Fibroblast of peridontal ligament (primary cell): ENCODE results near the gene PARP6.
A peak's percentile ranks its signal among the peaks of the same experiment; 100 is the strongest.

Experiments used
- DNase-seq: peaks from one replicate; pipeline ENCODE4 v3.0.0-alpha.2; 2010; ENCODE audit errors: extremely low read depth

PARP6 gene

DNA sequence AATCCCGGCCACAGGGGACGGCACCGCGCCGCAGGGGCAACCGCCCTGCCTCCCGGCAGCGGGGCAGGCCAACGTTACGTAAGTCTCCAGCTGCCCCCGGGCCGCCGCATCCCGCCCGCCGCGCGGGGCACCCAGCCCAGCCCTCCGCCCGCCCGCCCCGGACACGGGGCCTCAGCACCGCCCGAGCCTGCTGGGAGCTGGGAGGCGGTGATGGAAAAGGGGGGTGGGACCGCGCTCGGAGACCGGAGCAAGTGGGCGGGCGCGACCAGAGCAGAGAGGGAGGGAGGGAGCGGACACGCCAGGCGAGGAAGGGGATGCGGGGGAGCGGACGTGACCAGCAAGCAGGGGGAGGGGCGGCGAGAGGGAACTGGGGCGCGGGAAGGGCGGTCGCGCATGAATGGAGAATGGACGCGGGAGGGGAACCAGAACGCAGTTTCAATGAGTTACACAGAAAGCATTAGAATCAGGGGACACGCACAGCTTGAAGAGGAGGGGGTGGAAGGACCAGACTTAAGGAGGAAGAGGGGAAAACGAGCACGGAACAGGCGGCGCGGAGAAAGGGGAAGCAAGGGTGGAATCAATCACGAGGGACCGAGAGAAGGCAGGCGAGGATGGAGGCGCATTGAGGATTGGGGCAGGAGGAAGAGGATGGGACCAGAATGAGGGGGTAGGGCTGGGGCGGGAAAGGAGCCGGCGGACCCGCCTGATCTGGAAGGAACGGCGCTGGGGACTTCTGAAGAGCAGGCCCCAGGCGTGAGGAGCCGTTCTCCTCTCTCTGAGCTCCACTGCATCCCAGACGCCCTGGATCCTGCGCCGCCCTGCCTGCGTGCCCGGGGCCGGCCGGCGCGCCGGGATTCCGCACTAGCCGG, 41.9 kb downstream of the PARP6 start:
- DNase-seq: peak; percentile 82

DNA sequence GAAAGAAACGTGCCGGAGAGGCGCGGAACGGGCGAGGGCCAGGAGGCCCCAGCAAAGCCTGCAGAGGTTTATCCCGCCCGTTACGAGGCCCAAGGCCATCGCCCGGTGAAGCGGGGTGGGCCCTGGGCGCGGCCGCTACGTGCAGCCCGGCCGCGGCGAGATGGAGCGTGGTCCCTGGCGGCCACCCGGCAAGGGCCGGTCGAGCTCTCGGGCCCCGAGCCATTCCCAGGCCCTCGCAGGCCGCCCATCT, 42.5 kb downstream of the PARP6 start:
- no peak for DNase-seq

DNA sequence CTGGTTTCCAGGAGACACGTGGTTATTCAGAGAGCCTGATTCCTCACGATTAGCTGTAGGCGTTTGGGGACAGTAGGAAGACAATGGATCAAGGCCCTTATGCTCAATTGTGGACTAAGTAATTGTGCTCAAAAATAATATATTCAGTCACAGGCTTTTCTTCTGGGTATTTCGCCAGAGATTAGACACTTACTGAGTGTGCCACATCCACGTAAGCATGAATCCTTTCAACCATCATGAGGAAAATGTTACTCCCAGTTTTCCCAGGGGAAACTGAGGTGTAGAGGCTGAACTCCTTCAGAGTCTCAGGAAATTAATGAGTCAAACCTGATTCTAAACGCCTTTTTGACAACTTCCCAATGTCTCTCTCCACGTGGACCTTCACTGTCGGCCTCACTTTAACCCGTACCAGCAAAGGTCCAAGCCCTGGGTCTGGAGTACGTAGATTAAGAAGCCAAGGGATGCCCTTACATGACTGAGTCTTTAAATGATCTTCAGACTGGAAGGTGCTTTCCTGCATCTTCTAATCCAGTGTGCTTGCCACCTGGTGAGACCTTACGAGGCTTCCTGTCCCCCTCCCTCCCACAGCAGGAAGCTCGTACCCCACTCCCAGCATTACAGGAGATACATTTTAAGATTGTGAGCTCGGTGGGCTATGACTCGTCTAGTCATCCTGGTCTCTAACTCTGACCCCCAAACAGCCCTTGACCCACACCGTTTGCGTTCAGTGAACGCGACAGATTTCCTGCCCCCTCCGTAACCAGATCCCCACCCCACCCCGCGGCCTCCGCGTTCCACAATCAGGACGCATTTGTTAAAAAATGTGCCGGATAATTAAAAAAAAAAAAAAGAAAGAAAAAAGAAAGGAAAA, 43.0 kb downstream of the PARP6 start:
- peak; percentile 77 for DNase-seq

DNA sequence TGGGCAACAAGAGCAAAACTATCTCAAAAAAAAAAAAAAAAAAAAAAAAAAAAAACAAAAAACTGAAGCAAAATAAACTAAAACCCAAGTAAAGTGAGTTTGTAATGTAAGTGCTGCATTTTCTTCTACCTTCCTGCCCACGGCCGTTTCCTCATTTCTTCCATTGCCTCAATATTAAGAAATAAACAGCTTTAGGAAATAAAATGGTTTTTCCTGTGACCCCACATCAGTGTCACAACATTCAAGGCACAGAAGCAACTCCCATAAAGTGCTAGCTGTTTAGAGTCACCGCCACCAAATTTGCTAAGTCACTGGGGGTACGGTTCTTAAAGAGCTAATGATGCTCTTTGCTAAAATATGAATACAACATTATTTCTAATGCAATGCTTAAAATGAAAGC, 44.6 kb downstream of the PARP6 start:
- DNase-seq: no peak

DNA sequence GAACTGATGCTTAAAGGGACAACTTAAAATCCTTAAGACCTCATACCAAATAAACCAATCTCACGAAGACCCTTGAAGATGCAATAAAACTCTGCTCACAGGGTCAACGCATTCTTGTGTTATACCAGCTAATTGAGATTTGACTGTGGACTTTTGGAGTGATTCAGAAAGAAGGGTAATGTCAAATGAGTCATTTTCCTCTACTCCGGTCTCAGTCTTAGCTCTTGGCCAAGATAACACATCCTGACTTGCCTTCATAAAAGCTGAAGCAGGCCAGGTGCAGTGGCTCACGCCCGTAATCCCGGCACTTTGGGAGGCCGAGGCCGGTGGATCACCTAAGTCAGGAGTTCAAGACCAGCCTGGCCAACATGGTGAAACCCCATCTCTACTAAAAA, 45.2 kb downstream of the PARP6 start:
- peak; percentile 75 for DNase-seq

DNA sequence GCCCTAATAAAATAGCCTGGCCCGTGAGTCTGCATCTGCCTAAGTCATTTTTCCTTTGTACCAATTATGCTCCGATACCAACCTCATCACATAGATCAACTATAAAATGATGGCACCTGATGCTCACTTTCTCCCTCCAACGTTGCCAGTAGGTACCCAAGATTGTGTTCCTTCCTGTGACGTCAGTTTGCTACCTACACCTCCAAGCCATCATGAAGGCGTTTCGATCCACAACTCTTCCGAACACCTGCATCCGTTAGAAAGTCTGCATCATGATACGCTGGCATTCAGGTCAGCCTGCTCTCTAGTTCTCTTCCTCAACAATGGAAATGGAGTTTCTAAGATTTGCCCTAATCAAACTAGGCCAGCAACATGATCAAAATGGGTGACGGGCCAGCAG, 49.1 kb downstream of the PARP6 start:
- no peak for DNase-seq

DNA sequence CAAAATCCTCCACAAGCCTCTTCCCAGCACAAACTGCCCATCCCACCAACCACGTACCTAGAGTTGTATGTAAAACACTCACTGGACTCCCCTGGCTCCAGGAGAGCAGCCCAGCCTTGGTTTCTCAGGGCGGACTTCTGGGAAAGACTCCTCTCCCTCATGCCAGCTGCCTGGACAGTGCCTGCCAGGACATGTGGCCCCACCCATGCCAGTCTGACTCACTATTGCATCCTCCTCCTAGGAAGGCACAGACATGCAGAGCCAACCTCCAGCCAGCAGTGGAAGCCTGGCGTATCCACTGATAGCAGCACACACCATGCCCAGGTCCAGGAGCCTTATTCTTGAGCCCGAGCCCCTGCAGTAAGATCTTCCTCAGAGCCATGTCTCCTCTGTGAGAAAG, 50.0 kb downstream of the PARP6 start:
- peak; percentile 29 for DNase-seq

DNA sequence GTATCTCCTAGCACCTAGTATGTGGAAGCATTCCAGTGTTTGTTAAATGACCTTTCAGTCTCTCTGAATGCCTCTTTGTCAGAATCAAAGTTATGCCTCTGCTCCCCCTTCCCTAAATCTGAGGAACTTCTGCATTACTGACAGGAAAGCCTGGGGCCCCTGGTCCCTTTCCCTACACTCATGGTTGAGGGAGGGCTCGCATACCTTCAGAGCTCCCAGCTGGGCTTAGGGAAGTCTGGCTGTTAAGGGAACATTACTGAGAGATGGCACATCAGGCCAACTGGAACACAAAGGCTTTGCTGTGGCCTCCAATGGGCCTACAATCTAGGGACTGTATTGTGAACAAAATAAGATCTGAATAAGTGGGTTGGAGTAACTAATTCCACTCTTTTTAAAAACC, 51.7 kb downstream of the PARP6 start:
- DNase-seq: no peak

DNA sequence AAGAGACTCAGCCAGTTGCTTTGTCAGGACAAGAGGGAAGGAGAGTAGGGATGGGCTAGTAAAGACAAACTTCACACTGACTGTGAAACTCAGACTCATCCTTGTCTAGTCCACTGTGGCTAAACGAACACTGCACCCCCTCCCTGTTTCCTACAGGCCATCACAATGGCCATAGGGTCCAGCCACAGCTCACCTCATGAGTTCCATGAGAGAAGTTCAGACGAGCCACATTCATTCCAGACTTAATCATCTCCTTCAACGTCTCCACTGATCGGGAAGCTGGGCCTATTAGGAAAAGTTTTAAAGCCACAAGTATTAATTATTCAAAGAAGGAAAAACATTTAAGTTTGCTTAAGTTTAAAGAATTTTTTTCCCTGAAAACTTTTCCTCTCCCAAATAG, 55.1 kb downstream of the PARP6 start:
- no peak for DNase-seq

DNA sequence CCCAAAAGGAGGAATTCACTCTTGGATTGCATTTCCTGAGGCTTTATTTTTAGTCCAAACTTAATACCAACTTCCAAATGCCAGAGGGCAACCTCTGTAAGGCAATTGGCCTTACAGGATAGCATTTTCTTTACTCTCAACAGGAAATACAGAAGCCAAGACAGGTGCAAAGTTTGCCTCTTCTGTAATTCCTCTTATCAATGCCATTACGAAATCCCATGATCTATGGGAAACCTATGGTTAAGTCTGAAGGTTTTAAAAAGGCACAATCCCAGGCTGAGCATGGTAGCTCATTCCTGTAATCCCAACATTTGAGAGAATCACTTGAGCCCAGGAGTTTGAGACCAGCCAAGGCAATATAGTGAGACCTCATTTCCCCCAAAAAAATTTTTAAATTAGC, 56.3 kb downstream of the PARP6 start:
- no peak for DNase-seq

DNA sequence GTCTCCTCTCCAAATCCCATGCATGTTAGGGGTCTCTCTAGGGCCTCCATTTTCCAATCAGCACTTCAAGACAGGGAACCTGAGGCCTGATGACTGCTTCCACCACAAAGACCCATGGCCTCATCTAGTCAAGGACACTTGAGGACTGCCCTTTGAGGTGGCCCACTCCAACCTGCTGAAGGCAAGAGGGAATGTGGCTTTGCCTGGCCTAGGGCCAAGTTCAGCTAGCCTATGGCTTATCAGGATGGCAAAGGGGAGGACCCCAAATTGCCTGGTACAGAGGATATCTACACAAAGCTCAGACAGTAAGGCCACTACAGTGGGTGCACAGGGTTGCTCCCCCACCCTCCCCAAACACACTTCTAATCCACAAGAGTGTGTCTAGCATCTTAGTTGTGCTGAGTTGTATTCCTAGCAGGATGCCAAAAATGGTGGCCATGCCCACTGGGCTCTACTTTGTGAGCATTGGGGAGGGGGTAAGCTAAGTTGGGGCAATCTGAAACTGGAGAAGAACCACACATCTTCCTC, 64.7 kb downstream of the PARP6 start:
- DNase-seq: no peak

DNA sequence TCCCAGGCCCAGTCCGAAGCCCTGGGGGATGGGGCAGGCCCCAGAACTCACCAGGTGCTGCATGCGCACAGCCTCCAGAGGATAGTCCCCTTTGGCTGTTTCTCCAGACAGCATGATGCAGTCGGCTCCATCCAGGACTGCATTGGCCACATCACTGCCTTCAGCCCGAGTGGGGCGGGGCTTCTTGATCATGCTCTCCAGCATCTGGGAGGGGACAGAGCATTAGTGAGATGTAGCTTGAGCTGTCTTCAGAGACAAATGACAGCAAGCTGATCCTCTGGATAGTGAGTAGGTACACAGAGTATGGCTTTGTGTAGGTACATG, 65.7 kb downstream of the PARP6 start:
- DNase-seq: no peak

DNA sequence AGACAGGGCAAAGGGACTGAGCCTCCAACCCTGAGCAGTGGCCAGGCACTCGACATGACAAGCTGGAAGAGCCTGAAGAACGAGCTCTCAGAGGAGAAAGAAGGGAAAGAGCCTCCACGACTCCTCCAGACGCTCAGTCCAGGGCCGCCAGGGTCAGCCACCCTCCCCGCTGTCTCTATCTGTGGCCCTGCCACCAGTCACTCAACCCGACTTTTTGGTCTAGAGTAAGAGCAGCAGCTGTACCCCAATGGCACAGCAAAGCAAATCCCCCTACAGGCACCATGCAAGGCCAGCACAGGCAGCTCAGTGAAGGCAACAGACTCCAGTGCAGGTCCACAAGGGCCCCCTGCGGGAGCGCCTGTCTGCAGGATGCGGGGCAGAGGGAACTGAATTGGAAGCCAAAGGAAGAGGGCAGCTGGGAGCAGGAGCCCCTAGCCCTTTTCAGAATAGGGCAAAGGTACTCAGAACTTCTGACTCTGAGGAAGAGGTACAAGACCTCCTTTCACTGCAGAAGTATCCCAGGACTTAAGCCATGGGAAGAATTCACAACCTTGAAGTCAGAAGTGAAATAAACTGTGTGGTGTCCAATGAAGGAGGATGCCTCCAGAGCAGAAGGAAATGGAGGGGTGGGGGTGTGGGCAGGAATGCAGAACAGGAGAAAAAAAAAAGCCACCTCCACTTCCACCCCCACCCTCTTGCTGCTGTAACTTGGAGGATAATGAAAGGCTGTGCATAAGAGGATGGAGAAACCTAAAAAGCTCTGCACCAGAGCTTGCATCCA, 66.3 kb downstream of the PARP6 start:
- DNase-seq: no peak

DNA sequence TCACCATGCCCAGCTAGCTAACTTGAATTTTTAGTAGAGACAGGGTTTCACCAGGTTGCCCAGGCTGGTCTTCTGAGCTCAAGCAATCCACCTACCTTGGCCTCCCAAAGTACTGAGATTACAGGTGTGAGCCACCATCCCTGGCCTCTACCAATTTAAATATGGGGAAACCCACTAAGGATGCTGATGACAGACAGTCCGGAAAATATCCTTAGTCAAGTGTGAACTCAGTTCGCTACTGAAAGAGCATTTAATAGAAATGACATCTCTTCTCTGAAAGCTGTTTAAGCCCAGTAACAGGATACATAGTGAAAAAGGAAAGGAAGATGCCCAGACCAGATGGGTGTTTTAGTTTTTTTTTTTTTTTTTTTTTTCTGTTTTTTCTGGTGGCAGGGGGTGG, 67.1 kb downstream of the PARP6 start:
- DNase-seq: no peak

DNA sequence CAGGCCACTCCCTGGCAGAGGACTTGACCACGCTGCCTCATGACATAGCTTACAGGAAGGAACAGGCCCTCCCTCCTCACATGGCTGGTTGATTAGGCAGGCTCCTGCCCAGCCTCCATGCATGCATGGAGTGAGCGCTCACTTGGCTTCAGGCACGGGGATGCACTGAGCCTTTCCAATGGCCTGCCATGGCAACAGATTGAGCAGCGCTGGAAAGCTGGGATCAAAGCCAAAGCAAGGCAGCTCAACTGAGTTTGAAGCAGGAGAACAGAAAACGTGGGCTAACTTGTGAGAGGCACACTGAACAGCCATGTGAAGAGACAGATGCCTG, 68.9 kb downstream of the PARP6 start:
- peak; percentile 95 for DNase-seq

DNA sequence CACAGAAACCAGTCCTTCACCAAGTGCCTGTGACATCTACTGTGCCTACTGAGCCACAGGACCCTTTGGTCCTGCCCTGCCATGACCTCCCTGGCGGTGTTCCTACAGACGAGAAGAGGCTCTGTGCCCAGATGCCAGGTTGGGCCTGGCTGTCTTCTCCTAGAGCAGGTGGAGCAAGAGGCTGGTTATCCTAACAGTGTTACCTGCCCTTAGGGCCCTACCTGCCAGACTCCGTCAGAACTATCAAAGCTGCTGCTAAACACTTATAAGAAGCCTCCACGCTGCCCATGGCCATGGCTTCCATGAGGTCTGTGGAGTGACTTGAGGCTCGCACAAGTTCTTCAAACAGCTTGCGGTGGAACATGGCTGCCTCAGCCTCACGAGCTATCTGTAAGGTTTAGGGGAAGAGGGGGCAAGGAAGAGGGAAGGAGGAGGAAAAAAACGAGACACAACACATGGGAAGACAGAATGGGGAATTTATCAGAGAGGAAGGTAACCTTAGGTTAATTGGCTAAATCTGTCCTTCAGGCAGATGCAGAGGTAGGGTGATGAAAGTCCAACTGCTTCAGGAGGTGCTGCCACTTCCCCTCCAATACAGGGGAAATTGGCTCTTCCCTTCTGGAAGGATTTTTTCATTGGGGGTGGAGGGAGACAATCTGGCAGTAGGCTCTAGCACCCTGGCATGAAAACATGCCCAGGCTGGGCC, 69.4 kb downstream of the PARP6 start:
- no peak for DNase-seq

DNA sequence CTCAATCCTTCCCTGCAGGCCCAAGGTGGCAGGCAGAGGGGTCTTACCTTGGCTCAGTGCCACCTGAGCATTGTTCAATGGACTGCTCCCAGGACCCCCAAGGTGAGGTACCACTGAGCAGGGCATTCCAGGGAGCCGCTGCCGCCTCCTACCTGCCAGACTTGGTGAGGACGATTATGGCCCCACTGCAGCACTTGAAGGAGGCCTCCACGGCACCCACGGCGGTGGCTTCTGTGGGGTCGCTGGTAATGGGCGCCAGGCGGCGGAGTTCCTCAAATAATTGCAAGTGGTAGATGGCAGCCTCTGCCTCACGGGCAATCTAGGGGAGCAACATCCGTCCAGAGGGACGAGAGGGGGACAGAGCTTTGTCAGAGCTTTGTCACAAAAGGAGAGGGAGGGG, 70.1 kb downstream of the PARP6 start:
- DNase-seq: no peak

DNA sequence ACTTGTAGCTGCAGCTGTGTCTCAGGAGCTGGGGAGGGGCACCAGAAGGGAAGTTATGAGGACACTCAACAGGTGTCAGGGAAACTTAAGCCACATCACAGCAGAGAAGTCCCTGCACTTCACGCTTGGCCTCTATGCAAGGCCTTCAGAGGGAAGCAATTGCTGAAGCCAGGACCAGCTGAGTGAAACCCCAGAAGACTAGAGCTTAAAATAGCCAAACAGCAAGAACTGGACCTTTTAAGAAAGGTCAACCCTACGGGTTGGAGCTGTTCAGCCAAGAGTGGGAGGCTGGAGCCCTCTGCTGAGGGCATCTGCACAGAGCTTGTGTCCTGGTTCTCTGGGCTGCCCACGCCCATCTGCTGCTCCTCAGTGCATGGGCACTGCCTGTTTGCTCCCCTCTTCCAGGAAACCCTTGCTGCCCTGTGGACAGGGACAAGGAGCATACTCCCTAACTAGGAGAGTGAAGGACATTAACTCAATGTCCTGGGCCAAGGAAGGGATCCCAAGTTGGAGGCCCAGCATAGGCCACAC, 70.9 kb downstream of the PARP6 start:
- DNase-seq: peak; percentile 14

DNA sequence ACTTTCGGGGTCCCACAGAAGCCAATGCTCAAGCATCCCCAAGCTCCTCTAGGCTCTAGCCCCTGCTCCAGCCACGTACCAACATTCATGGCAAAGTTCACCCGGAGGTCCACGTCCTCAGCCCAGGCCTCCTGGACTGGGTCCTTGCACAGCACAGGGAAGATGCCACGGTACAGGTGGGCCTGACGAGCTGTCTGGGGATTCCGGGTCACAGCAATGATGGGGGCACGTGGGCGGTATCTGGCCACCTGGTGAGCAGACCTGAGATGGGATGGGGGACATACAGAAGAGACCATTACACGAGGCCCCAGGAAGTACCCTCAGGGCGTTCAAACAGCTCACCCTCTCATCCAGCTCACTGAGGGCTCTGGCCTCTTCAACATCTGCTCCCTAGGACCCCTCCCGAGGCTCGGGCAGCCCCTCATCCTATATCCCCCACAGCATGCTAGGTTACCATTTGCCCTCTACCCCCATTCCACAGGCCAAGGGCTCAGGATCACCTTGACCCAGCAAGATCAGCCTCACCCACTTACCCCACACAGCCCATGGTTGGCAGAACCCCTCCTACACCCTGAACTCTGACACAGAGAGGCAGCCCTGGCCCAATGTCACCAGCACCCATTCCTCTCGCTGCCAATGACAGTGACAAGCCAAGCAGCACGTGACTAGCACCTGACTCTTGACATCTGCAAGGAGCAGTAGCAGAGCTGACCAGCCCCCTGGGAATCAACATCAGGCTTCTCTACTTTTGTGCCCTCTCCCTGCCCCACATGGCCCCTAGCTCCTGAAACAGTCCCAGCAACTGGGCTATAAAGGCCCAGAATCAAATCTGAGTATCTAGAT, 71.7 kb downstream of the PARP6 start:
- no peak for DNase-seq

DNA sequence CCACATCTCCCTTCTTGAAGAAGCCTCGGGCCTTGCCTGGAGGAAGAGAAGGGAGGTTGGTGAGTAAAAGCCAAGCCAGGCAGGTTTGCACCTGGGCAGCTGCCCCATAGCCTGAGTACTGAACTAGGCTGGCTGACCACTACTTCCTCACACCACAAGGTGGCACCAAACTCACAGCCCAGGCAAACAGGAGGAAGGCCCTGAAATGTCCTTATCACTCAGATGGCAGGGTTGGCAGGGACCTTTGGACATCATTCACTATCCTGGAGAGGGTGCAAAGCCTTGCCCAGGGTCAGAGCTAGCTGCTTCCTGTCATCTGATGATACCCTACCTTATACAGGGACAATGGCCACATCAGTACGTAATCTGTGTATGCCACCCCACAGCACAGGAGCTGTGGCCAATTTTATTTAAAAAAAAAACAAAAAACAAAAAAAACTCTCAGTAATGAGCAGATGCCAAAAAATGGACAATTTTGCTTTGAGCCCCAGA, 72.6 kb downstream of the PARP6 start:
- DNase-seq: peak; percentile 77

DNA sequence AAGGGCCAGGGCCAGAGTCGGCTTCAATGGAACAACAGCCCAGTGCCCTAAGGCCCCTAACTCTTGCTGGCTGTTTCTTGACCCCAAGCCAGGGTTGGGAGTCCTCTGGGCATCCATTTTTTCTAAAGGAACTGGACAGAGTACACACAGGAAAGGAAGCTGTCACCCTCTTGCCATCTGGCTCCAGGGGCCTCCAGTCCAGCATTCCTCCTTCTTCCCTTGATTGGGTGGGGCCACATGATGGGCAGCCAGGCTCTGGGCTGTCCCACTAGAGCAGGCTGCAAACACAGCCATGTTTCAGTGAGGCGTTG, 73.2 kb downstream of the PARP6 start:
- no peak for DNase-seq
